K562 (cell line): ENCODE measurements around the gene SPRYD7. TPM values are rescaled to one million over a fixed set of nuclear protein-coding genes. Genes with fewer than 3 reads are reported as not detected.
A peak's percentile ranks its signal among the peaks of the same experiment; 100 is the strongest.

Experiments used
- ATAC-seq: fragments of 200-7000 bp; cut with Tn5 transposase; 3 replicates; pipeline ENCODE4 v1.9.1; 2020; ENCODE audit warnings: moderate library complexity
- BruUV-seq: library from RNA; stranded (reverse); fragments of 400-500 nt; replicated peaks from 2 replicates; lab custom pipeline; 2021; lab: Mats Ljungman, UMichigan
- CTCF ChIA-PET: fragments of 300-600 bp; formaldehyde crosslinking; extraction: SDS; loops from one replicate; lab custom pipeline; 2021; ENCODE audit warnings: low intra/inter-chr PET ratio; lab: Yijun Ruan, JAX
- POLR2A ChIA-PET: fragments of 300-600, 350-650 bp; sonication (Branson Sonifier 250); formaldehyde crosslinking; extraction: SDS; loops from one replicate; lab custom pipeline; 2021; ENCODE audit warnings: antibody characterized with exemption, inconsistent platforms; lab: Yijun Ruan, JAX
- DNase-seq, 4 experiments: peaks; one replicate each; pipeline versions ENCODE4 v3.0.0 to v3.0.0-alpha.2; 2011 to 2018; ENCODE audit warnings: low spot score in 3 of 4, mixed read lengths in 3 of 4; ENCODE audit errors: extremely low read depth in 1 of 4
- FAIRE-seq: peaks from 2 replicates; lab custom pipeline; 2011; peaks lifted over from hg19 to GRCh38; lab: Jason Lieb, UNC
- H2AFZ ChIP-seq: 2 replicates; pipeline ENCODE4 v1.6.0; 2011; ENCODE audit warnings: low read depth, low read length, control low read depth, inconsistent platforms
- H3K27ac ChIP-seq: fragments of 200-600 bp; 3 replicates; pipeline ENCODE4 v1.8.0; 2011; ENCODE audit warnings: low read depth, mild to moderate bottlenecking, control low read depth, inconsistent platforms, low read length, moderate library complexity, mixed read lengths; ENCODE audit errors: extremely low read depth
- H3K27me3 ChIP-seq, 2 experiments: fragments of 300-600 bp in 1 of 2; 2 replicates in 1 of 2; 3 replicates in 1 of 2; pipeline versions ENCODE4 v1.6.0 to v1.8.0; 2011; ENCODE audit warnings: inconsistent platforms in 2 of 2, low read length in 2 of 2, mild to moderate bottlenecking in 1 of 2, mixed read lengths in 1 of 2, moderate library complexity in 1 of 2; ENCODE audit not compliant: control insufficient read depth in 2 of 2, insufficient read depth in 2 of 2
- H3K36me3 ChIP-seq: fragments of 300-600 bp; 3 replicates; pipeline ENCODE4 v1.8.0; 2011; ENCODE audit warnings: mild to moderate bottlenecking, low read length, inconsistent platforms; ENCODE audit not compliant: control insufficient read depth, insufficient read depth
- H3K4me1 ChIP-seq, 2 experiments: fragments of 200-600 bp in 1 of 2; replicated peaks in 1 of 2; 2 replicates in 1 of 2; 3 replicates in 1 of 2; pipeline versions ENCODE4 v1.5.1 to v1.8.0; 2011; ENCODE audit warnings: inconsistent platforms in 2 of 2, low read length in 2 of 2, mild to moderate bottlenecking in 1 of 2, mixed read lengths in 1 of 2, moderate library complexity in 1 of 2; ENCODE audit not compliant: control insufficient read depth in 2 of 2, insufficient read depth in 2 of 2
- H3K4me2 ChIP-seq: 2 replicates; pipeline ENCODE4 v1.6.1; 2011; ENCODE audit warnings: low read length, control low read depth, inconsistent platforms, mixed read lengths; ENCODE audit not compliant: insufficient read depth
- H3K4me3 ChIP-seq: fragments of 200-600 bp; sonication (generic), shearing (Covaris generic); 2 replicates; pipeline ENCODE4 v1.5.1; 2016; ENCODE audit warnings: control low read depth, inconsistent platforms
- H3K79me2 ChIP-seq: fragments of 200-600 bp; 3 replicates; pipeline ENCODE4 v1.8.0; 2011; ENCODE audit warnings: low read length, inconsistent platforms; ENCODE audit not compliant: control insufficient read depth, insufficient read depth
- H3K9ac ChIP-seq, 2 experiments: 2 replicates each; pipeline versions ENCODE4 v1.6.0 to v1.6.1; 2011; ENCODE audit warnings: low read depth in 2 of 2, low read length in 2 of 2, control low read depth in 1 of 2, inconsistent platforms in 1 of 2, mild to moderate bottlenecking in 1 of 2, mixed read lengths in 1 of 2; ENCODE audit not compliant: insufficient read depth in 1 of 2
- H3K9me1 ChIP-seq: one replicate; pipeline ENCODE4 v1.6.0; 2011; ENCODE audit warnings: inconsistent platforms, mild to moderate bottlenecking, low read length, moderate library complexity; ENCODE audit not compliant: control insufficient read depth, insufficient read depth
- H3K9me3 ChIP-seq: replicated peaks from 2 replicates; pipeline ENCODE4 v1.5.1; 2011; ENCODE audit warnings: low read depth, low read length, inconsistent platforms; ENCODE audit not compliant: control insufficient read depth, insufficient read depth
- H4K20me1 ChIP-seq: replicated peaks from 2 replicates; pipeline ENCODE4 v1.6.1; 2011; ENCODE audit warnings: low read length, inconsistent platforms, mixed read lengths; ENCODE audit not compliant: control insufficient read depth, insufficient read depth
- CTCF ChIP-seq, 3 experiments: IDR thresholded peaks in 2 of 3; conservative IDR thresholded peaks in 1 of 3; 2 replicates each; pipeline ENCODE4 v1.5.1; 2011 to 2012; ENCODE audit warnings: low read length in 3 of 3, mild to moderate bottlenecking in 3 of 3, control low read depth in 2 of 3, improper control_type of control experiment in 1 of 3, inconsistent platforms in 1 of 3, low read depth in 1 of 3, mixed read lengths in 1 of 3, moderate library complexity in 1 of 3; ENCODE audit not compliant: insufficient read depth in 2 of 3
- GMEB1 ChIP-seq: fragments of 250-450 bp; sonication (Bioruptor Pico); IDR thresholded peaks from 2 replicates; pipeline ENCODE4 v1.4.0; 2020; ENCODE audit warnings: mild to moderate bottlenecking
- HLTF ChIP-seq: fragments of 450-650 bp; IDR thresholded peaks from 2 replicates; pipeline ENCODE4 v1.6.1; 2016
- MEF2D ChIP-seq: conservative IDR thresholded peaks from 2 replicates; pipeline ENCODE4 v1.6.1; 2016; ENCODE audit warnings: low read depth, missing genetic modification characterization, missing compliant biosample characterization
- MEIS2 ChIP-seq: fragments of 450-650 bp; IDR thresholded peaks from 2 replicates; pipeline ENCODE4 v1.6.1; 2014; ENCODE audit warnings: mild to moderate bottlenecking; ENCODE audit not compliant: partially characterized antibody
- RAD21 ChIP-seq, 2 experiments: fragments of 250-450 bp in 1 of 2; fragments of 450-650 bp in 1 of 2; sonication (Bioruptor Pico) in 1 of 2; formaldehyde crosslinking in 1 of 2; IDR thresholded peaks in 1 of 2; conservative IDR thresholded peaks in 1 of 2; 2 replicates each; pipeline versions ENCODE4 v1.4.0 to v1.8.0; 2020 to 2022; ENCODE audit warnings: mild to moderate bottlenecking in 2 of 2, moderate library complexity in 1 of 2
- SMC3 ChIP-seq: conservative IDR thresholded peaks from 2 replicates; pipeline ENCODE4 v1.6.1; 2011; ENCODE audit warnings: low read depth, low read length, improper control_type of control experiment; ENCODE audit not compliant: insufficient read depth
- SP2 ChIP-seq: IDR thresholded peaks from 2 replicates; pipeline ENCODE4 v1.6.1; 2011; ENCODE audit warnings: mild to moderate bottlenecking, low read depth, low read length, moderate library complexity; ENCODE audit not compliant: poor library complexity, severe bottlenecking; ENCODE audit errors: extremely low read depth
- ZNF124 ChIP-seq: sonication (generic); formaldehyde crosslinking; IDR thresholded peaks from 2 replicates; pipeline ENCODE4 v1.8.1; 2022; ENCODE audit warnings: missing genetic modification reagents
- ZNF436 ChIP-seq: fragments of 250-450, 450-650 bp; sonication (Bioruptor Pico); formaldehyde crosslinking; IDR thresholded peaks from 2 replicates; pipeline ENCODE4 v1.7.0; 2020; ENCODE audit warnings: mild to moderate bottlenecking
- ZNF699 ChIP-seq: fragments of 250-450 bp; sonication (Bioruptor Pico); IDR thresholded peaks from 2 replicates; pipeline ENCODE4 v1.8.0; 2021; ENCODE audit warnings: mild to moderate bottlenecking, moderate library complexity; ENCODE audit not compliant: insufficient replicate concordance
- ZNF785 ChIP-seq: fragments of 250-450 bp; sonication (Bioruptor Pico); IDR thresholded peaks from 2 replicates; pipeline ENCODE4 v1.4.0; 2020; ENCODE audit warnings: mild to moderate bottlenecking
- WGBS: fragments of 100-300 bp; shearing (Covaris generic); methylation state at CpG from one replicate; pipeline ENCODE4 v1.1.6; 2016; ENCODE audit warnings: low coverage, mixed read lengths; ENCODE audit not compliant: insufficient coverage; ENCODE audit errors: missing lambda C conversion rate; 5-methylcytosine and 5-hydroxymethylcytosine counted together
- in situ Hi-C: fragments of 300-500 bp; cut with MboI; formaldehyde crosslinking; loops from 4 replicates; pipeline ENCODE4 v1.15.0; 2018; ENCODE audit warnings: inconsistent platforms, mixed read lengths
- intact Hi-C: fragments of 100-400 bp; cut with micrococcal nuclease; formaldehyde crosslinking; loops from 2 replicates; pipeline ENCODE4 v1.14.2; 2022
- polyA plus RNA-seq, 8 experiments: library from polyadenylated mRNA; depleted of rRNA in 4 of 8; stranded (reverse) in 5 of 8; unstranded in 3 of 8; fragments of >200 nt; fragmentation: Nextera tagmentation in 2 of 8; fragmentation: Illumina TruSeq in 1 of 8; extraction: Ambion mirVana in 2 of 8; extraction: Trizol in 1 of 8; gene quantifications; 2 replicates each; pipeline versions ENCODE4 v1.2.1 to v1.2.3, GENCODE V29; 2011 to 2014; ENCODE audit warnings: inconsistent platforms in 1 of 8, missing spikeins in 1 of 8
- total RNA-seq, 7 experiments: library from RNA; depleted of rRNA in 6 of 7; stranded (reverse); fragments of >200 nt in 6 of 7; fragmentation: Illumina TruSeq in 2 of 7; extraction: Trizol in 2 of 7; gene quantifications; 2 replicates each; pipeline versions ENCODE4 v1.2.1 to v1.2.3, GENCODE V29; 2011 to 2021; ENCODE audit warnings: low replicate concordance in 1 of 7

SPRYD7 gene
- total and polyA plus RNA-seq, 9 of the 15 experiments (the other 6 are each of a cell fraction or from before 2014, with no cell fraction given): 4.3 to 11.0 (median 7.9) TPM

GRCh38 chr13:49874430-49874829, 61.7 kb downstream of the SPRYD7 start (continued):
- TF ChIP-seq ZNF124 (CRISPR knock-in tag) (peak; percentile 99), ZNF436 (no peak), ZNF785 (CRISPR knock-in tag) (no peak)
- TF ChIP-seq, all 486 proteins: peak for 5

GRCh38 chr13:49869519-49869918, 66.6 kb downstream of the SPRYD7 start:
- H3K27me3 ChIP-seq: no peaks in the 10 kb centered on the region
- peak overlapping the region; percentile 72; the same call in 1 of the 2 replicates for H2AFZ ChIP-seq
- ChIA-PET POLR2A (interaction anchor here (0.6 kb wide), 1 partner anchor 847 kb away, joined by 4 read pairs; no protein-coding TSS in a partner anchor), CTCF (no interaction called here)
- ATAC-seq: peak; percentile 77
- FAIRE-seq: no peak
- no peaks in the 10 kb centered on the region for H3K79me2 ChIP-seq
- BruUV-seq: no TSS peak
- no peak overlapping the region for H3K27ac ChIP-seq
- no peak overlapping the region for H3K4me3 ChIP-seq
- no peaks in the 10 kb centered on the region for H3K36me3 ChIP-seq
- H3K4me2 ChIP-seq: no peak overlapping the region
- no peak overlapping the region for H3K9ac ChIP-seq
- H4K20me1 ChIP-seq: no peaks in the 10 kb centered on the region
- DNase-seq: peak; percentile 14 to 41 (median 23)
- TF ChIP-seq CTCF (IDR thresholded peaks at IDR 0.05 in 2 of 3, conservative IDR thresholded peaks at IDR 0.05 in 1 of 3; ENCODE audit: insufficient read depth in 2 of 3, low read depth in 1 of 3, low read length in 3 of 3) (peak; percentile 39 to 64 (median 44); a peak in 5 of 6 replicates), MEF2D (tag) (no peak), HLTF (no peak), SMC3 (peak; percentile 13; the same call in 1 of the 2 replicates), MEIS2 (no peak), RAD21 (CRISPR knock-in tag; conservative IDR thresholded peaks at IDR 0.05 in 1 of 2, IDR thresholded peaks at IDR 0.05 in 1 of 2) (0 out of 4 replicates have a peak, but pooled peaks of 1 of the 2 experiments have one; percentile 17), ZNF699 (CRISPR knock-in tag) (no peak), SP2 (no peak), GMEB1 (CRISPR knock-in tag) (no peak)
- intact Hi-C loops: no loop called here
- no peaks in the 10 kb centered on the region for H3K9me1 ChIP-seq
- in situ Hi-C loops: no loop called here
- WGBS: 3% methylated on average over 3 of the region's 3 CpGs
- H3K4me1 ChIP-seq: no peaks in the 10 kb centered on the region
- no peaks in the 10 kb centered on the region for H3K9me3 ChIP-seq
